ENCODE results near the gene CFAP57.

CFAP57 gene

DNA sequence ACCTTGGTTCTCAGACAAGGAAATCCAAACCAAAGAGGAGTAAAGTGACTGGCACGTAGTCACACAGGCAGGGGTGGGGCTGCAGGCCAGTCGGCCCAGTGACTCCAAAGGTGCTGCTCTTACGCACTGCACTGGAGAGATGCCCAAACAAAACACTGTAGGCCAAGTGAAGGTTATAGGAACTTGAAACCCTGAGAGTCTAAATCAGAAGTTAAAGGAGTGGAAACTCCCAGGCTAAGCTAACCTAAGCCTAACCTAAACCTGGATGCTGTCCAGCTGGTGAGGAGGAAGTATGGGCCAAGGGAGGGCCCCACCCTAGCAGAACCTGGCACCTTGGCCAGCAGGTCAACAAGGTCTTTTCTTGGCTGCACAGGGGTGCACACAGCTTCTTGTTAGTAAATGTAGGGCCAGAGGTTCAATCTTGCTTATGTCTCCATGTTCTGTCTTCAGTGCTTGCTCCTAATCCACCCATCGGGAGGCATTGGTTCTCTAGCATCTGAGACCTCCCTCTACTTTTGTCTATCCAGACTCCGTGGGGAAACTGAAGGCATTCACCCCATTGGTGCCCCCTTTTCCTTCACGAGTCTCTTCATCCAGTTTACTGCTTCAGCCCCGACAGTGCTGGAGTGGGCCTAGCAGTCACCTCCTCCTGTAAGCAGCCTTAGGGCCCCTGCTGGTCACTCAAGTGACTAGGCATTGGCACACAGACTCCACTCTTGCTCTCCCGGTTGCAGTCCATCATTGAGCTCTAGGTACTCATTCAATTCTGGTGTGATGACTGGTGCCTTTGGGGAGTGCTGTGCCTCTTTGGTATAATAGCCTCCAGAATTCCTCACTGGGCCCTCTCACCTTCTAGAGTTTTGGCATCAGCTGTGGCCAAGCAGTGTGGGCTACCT lies 84.8 kb downstream of the CFAP57 start:
- no peak for DNase-seq

DNA sequence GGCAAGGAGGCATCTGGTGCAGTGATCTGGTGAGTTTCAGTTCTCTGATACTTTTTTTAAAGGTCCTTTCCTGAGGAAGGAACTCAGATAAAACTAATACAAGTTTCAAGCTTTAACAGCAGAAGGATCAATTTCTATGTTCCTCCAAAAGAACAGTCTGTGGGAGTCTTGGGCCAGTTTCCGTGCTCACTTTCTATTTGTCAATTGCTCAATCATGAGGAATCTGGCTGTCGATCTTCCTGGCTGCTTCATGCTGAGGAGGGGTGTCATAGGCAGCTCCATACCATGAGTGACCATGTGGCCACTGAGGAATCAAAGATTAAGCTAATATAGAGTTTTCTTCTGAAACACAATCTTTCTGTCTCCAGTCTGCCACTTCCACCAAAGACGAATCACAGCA lies 86.2 kb downstream of the CFAP57 start:
- no peak for DNase-seq

DNA sequence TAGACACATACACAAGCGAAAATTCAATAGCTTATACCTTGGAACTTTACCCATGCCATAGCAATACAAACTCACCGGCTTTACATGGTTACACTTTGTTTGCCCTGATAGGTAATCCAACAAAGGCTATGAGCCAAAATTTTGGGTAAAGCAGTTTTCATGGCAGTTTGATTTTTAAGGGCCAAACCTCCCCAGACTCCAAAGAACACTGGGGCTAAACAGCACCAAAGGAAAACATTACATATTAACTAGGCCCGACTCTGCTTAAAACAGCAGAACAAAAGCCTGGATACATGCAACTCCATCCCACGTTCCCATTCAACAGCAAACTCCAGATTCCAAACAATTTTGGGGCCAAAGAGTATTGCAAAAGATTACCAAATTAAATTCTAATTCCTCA lies 93.3 kb downstream of the CFAP57 start:
- DNase-seq: no peak

DNA sequence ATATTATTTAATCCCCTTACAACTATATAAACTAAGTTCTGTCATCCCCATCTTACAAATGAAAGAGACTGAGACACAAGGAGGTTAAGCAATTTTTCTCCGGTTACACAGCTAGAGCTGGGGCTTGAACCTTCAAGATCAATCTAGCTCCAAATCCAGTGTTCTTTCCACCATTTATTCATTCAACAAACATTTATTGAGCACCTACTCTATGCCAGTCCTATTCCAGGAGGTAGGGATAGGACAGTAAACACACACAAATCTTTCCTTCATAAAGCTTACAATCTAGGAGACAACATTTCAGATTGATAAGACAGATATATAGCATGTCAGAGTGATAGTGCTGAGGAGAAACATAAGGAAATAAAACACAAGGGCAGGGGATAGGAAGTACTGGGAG lies 94.8 kb downstream of the CFAP57 start:
- DNase-seq: no peak

DNA sequence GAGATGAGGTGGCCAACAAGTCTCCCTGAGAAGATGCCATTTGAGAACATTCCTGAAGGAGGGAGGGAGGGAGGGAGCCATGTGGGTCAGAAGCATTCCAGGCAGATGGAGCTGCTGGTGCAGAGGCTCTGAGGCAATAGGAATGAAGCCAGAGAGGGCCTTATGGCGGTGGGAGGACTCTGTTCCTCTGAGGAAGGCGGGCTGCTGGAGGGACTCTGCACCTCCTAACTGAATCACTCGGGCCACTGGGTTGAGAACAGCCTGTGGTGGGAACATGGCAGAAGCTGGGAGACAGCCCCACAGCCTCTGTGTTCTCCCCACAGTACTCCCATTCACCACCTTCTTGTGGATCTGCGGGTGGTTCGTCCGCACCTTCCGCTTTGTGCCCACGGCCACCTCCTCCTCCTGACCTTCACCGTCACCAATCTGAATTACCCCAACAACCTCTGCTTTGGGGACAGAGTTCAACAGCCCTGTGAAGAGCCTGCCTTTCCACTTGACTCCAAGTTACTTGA lies 95.2 kb downstream of the CFAP57 start:
- DNase-seq: no peak

DNA sequence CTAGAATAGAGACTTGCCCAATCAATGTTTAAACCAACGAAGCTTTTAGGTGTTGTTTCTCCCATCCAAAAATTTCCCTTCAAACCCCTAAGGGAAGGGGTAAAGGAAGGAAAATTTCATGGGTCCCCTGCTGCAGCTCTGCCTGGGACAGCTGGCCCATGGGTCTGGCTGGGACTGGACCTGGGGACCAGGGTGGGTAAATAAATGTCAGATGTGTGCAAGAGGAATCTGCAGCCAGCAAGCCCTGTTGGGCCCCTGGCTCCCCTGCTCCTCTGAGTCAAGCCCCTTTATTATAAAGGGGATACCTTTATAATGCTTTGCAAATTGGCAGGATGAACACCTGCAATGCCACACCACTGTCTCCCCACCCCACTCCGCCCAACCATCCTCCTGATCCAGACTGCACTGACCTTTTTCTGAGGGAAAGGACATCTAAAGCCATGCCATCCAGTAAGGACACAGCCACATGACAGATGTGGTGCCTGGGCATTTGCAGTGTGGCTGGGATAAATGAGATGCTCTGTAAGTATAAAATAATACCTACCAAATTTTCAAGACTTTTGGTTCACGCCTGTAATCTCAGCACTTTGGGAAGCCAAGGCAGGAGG lies 95.8 kb downstream of the CFAP57 start:
- DNase-seq: no peak

DNA sequence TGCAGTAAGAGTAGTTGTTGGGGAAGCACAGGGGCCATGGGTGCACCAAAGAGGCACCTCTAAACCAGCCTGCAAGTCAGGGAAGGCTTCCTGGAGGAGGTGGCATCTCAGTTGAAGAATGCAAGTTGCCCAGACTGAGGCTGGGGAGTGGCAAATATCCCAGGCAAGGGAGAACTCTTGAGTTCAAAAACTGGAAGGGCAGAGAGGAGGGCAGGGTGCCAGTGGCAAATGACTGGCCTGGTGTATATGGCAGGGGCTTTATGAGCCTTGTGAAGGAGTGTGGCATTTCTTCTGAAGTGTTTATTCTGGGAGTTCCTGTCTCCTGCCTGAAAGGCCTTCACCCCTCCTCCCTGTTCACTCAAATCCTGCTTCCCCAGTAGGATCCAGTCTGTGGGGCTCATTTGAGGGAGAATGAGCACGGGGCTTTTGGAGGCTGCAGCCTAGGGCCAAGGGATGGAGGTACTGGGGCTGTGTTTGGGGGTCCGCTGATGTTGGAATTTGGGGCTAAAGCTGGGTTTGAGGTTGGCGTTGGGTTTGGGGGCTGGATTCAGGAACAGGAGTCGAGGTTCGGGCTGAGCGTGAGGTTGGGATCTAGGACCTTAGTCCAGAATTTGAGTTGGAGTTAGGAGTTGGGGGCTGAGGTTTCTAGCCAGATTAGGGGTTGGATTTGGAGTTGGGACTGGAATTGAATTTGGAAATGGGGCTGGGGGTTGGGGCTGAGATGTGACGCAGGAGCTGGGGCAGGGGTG lies 97.7 kb downstream of the CFAP57 start, which contains the start of gene TMEM125:
Gene TMEM125, plus strand, starts transcription at position 357 of the 749 bp plus-strand sequence. CDS start 2,740 bp downstream, outside the sequence.
- DNase-seq: no peak

DNA sequence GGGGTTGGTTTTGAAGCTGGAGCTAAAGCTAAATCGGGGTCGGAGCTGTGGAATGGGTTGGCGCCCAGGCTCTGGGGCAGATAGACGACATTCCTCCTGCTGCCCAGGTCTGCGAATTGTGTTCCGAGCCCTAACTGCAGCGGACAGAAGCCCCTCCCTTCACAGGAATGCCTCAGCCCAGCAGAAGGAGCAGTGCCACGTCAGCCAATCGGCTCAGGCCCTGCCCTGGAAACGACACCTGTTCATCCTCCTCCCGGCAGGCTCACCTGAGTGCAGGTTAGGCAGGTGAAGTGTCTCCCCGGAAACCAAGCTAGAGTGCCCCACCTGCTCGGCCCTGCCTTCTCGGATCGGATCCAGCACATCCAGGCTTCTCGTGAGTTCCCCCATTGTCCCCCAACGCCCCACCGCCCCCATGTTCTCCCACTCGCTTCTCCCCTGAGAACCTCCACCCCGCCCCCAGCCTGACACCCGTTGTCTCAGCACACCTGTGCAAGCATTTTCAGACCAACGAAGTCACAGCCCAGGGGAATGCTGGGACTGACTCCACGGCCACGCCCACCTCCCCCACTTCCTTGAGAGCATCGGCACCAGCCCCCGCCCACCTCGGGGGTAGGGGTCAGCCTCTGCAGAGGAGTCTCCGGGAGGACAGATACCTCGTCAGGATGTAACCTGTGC lies 98.4 kb downstream of the CFAP57 start:
- no peak for DNase-seq

DNA sequence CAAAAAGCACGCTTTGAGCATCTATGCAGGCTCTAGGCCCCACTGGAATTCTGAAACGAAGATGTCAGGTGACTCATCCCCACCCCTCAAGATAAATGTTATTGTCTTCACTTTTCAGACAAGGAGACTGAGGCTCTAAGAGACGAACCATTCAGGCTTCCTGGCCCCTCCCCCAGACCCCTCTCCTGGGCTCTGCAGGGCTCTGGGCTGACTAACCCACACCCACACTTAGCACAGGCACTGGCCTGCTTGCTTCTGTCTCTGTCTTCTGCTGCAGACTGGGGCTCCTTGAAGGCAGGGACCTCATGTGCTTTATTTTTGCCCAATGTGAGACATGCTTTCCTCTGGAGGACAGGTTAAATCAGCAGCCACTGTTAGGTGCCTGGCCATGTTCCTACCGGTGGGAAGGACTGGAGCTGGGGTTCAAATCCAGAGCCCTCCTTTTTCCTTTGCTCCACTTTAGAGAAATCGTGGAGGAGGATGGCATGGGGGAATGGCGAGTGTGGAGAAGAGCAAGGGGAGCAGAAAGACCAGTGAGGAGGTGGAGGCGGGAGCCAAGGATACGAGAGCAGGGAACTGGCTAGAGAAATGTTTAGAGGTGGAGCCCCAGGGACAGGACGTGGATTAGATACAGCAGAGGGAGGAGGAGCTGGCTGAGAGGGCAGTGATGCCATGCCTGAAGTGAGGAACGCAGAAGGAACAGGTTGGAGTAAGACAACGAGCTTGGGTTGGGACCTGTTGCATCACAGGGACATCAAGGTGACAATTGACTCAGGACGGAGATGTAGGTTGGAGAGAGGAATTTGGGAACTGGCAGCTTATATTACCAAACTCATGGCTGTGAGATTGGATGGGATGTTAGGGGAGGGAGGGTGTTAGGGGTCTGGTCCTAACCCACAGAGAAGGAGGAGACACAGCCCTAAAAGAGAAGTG lies 99.3 kb downstream of the CFAP57 start:
- no peak for DNase-seq

DNA sequence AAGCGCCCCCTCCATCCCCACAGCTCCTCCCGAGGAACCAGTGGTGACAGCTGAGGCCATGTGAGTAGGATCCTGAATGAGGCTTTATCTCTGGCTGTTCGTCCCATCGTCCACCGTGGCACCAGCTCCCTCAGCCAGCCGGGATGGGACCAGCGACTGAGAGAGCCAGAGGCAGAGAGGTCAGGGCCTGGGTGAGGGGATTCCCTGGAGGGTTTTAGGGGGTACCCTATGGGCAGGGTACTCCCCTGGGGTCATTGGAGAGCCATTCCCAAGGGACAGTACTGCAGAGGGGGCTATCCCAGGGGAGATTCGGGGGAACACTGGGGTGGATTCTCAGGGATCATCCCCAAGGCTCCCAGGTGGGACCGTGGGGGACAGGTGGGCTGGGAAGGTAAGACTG lies 100.0 kb downstream of the CFAP57 start:
- no peak for DNase-seq

DNA sequence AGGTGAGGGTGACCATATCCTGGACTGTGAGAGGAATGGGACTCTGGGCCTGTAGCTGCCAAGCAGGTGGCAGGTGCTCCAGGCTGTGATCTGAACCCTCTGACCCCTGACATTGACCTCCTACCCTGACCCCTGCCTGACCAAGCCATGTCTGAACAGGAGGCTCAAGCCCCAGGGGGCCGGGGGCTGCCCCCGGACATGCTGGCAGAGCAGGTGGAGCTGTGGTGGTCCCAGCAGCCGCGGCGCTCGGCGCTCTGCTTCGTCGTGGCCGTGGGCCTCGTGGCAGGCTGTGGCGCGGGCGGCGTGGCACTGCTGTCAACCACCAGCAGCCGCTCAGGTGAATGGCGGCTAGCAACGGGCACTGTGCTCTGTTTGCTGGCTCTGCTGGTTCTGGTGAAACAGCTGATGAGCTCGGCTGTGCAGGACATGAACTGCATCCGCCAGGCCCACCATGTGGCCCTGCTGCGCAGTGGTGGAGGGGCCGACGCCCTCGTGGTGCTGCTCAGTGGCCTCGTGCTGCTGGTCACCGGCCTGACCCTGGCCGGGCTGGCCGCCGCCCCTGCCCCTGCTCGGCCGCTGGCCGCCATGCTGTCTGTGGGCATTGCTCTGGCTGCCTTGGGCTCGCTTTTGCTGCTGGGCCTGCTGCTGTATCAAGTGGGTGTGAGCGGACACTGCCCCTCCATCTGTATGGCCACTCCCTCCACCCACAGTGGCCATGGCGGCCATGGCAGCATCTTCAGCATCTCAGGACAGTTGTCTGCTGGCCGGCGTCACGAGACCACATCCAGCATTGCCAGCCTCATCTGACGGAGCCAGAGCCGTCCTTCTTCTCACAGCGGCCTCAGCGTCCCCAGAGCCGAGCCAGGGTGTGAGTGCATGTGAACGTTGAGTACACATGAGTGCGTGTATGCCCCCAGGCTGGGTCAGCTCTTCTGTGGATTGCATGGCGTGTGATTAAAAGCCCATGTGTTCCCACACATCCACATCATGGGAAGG lies 100.7 kb downstream of the CFAP57 start:
- DNase-seq: no peak

DNA sequence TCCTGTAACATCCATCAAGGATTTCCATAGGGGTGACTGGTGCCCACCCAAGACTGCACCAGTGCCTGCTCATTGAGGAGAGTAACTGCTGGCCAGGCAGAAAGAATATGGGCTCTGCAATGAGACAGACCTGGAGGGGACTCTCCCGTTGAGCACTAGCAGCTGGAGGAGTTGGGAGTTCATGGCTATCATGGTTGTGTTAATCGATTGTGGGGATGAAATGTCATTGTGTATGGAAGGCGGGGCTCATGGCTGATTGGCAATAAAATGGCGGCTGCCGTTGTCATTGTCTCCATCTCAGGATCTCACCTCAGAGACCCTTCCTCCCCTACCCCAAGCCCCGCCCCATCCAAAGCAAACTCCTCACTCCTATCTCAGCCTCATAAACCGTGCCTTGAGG lies 101.6 kb downstream of the CFAP57 start:
- no peak for DNase-seq

DNA sequence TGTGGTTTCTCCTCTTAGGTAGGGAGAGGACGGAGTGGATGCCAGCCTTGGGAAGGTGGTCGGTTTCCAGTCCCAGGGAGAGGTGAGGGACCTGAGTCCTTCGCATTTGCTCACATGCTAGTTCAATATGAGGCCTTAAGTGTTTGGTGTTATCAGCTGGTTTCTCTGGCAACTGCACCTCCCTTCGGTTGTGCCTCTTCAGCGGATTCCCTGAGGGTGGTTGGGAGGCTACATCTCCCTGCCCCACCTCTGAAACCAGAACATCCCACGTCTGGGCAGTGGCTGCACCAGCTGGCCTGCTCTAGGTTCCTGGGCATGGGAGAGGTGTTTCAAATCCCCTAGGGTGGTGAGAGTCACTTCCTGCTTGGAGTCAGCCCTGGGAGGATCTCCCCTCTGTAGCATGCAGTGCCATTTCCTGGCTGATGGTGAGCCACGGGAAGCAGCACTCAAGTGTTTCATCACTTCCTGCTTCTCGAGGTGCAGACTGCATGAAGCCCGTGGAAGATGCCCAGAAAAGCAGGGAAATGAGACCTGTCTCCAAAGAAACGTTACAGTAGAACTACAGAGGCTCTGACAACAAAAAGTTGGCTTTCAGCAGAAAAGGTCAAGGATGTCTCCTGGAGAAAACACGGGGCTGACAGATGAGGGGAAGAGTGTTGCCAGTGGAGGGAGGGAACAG lies 102.1 kb downstream of the CFAP57 start:
- no peak for DNase-seq

DNA sequence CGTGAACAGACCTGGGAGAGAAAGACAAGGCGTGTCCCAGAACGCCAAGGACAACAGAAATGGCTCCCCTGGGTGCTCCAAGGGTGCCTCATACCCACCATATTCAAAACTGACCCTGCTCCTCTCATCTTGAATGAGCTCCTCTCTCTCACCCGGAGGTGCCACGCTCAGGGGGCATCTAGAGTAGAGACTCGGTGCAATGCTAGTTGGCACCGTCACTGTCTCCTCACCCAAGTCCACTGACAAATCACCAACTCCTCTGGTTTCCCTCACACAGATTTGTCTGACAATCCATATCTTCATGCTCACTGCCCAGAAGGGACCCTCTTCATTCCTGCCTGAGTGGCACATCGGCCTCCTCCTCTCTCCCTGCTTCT lies 102.7 kb downstream of the CFAP57 start:
- no peak for DNase-seq

DNA sequence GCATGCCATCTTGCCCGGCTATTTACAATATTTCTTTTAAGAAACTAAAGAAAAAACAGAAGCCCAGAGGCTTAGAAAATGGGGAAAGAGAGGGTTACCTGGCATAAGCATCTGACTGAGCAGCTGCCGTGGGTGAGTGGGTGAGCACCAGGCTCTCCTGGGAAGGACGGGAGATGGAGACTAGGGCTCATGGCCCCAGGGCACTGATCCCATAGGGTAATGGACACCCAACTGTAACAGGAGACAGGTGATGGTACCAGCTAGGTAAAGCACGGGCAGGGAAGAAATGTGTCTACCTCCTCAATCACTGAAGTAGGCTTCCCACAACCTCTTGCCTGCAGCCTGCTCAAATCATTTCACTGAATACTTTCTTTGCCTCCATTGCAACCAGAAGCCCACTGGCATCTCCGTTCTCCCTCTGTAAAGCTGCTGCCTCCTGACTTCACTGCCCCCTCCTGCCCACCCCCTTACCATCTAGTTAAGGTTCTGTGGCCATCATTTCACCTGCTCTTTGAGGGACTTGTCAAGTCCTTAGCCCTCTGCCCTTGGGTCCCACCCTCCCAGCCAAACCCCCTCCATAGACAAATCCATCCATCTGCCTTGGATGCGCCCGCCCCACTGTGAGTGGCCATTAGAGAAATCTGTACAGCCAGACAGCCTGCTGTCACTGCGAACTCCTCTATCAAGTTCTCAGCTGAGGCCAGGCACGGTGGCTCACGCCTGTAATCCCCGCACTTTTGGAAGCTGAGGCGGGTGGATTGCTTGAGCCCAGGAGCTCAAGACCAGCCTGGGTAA lies 103.9 kb downstream of the CFAP57 start:
- DNase-seq: no peak

DNA sequence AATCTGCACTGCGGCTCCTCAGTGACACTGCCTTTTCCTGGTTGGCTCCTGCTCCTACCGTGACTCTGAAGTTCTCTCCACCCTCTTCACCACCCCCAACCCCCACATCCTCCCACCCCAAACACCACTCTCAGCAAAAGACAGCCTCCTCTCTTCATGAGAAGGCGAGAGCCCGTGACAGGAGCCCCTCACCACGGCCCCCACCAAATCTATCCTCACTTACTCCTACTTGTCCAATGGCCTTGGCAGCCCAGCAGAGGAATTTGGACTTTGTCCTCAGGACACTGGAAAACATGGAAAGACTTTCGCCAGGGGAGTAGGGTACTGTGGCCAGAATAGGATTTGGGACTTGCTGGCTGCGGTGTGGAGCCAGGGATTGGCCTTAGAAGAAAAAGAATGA lies 104.5 kb downstream of the CFAP57 start:
- DNase-seq: no peak

DNA sequence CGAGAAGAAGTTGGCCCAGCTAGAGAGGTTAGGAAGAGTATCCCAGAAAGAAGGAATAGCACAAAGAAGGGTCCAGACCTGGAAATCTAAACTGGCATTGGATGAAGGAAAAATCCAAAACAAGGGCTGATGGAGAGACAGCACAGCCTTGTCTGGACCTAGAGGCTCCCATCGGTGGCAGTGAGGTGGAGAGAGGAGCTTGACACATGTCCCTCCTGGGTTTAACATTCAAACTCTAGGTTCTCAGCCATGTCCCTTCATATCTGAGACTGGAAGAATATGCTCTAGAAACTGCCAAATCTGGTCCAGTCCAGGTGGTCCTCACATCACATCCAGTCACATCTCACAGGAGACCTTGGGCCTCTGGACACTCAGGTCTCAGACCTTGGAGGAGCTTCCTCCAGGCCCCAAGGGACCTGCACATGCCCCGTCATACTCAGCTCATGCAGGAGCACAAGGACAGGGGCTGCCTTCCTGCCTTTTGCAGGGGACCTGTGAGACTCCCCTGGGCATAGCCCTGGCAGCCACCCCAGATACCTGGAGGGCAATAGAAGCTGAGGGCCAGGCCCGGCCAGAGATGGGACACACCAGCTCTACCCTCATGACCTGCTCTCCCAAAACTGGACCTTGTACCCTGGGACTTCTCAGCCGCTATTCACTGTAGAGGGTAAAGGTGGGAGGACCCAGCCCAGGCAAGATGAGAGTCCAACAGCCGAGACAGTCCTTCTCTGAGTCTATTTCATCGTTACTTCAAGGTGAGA lies 105.2 kb downstream of the CFAP57 start:
- no peak for DNase-seq

DNA sequence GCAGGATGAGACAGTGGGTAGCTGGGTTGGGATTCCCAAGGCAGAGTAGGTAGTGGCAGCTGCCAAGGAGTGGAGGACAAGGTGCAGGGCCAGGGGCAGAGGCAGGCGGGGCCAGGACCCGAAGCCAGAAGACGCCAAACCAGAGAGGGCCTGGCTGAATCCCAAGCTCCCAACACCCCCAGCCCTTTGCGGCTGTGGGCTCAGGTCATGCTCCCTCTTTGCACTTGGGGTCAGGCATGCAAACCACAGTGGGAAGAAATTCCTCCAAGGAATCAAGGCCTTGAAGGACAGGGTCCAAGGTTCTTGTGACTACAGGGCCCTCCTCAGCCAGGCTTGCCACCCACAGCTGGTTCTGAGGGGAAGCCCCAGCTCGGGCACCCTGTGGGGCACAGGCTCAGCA lies 107.0 kb downstream of the CFAP57 start:
- DNase-seq: no peak
